Tibial nerve (tissue), 3 donors: ENCODE data around the gene NOS1AP.

Experiments used
- POLR2A ChIP-seq, 2 donors: fragments of 450-650 bp; IDR thresholded peaks; one replicate each; pipeline ENCODE4 v1.6.1; 2017; ENCODE audit warnings: antibody characterized with exemption in 2 of 2, mild to moderate bottlenecking in 2 of 2, moderate library complexity in 2 of 2
- TF ChIP-seq, protein P1 (sequence below), 5 experiments: fragments of 200-600 bp in 3 of 5; fragments of 450-650 bp in 2 of 5; sonication (generic) in 3 of 5; IDR thresholded peaks; one replicate each; pipeline ENCODE4 v1.5.1; 2016 to 2019; ENCODE audit warnings: antibody characterized with exemption in 5 of 5, mild to moderate bottlenecking in 3 of 5, moderate library complexity in 2 of 5

DNA sequence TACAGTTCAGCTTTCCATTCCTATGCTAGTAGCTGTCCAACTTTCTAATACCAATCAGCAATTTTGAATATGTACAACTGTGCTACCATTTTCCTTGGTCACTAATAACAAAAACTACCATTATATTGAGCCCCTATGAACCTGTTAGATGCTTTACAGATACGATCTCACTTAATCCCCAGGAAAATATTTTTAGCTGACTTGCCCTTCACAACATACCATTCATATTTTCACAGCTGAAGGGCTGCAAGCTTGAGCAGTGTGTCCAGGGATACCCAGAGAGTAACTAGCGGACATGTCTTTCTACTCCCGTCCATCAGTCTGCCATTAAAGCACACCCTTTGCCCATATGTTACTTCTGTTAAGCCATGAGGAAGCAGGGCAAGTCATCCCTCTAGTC, 166.7 kb downstream of the NOS1AP start:
- TF ChIP-seq, protein P1, sequence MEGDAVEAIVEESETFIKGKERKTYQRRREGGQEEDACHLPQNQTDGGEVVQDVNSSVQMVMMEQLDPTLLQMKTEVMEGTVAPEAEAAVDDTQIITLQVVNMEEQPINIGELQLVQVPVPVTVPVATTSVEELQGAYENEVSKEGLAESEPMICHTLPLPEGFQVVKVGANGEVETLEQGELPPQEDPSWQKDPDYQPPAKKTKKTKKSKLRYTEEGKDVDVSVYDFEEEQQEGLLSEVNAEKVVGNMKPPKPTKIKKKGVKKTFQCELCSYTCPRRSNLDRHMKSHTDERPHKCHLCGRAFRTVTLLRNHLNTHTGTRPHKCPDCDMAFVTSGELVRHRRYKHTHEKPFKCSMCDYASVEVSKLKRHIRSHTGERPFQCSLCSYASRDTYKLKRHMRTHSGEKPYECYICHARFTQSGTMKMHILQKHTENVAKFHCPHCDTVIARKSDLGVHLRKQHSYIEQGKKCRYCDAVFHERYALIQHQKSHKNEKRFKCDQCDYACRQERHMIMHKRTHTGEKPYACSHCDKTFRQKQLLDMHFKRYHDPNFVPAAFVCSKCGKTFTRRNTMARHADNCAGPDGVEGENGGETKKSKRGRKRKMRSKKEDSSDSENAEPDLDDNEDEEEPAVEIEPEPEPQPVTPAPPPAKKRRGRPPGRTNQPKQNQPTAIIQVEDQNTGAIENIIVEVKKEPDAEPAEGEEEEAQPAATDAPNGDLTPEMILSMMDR (IDR thresholded peaks at IDR 0.05) = no peak
- no peak for TF ChIP-seq POLR2A (IDR thresholded peaks at IDR 0.05)
